GM12872 (cell line): ENCODE data around the gene L3MBTL2.
A peak's percentile ranks its signal among the peaks of the same experiment; 100 is the strongest.

Experiments
- TF ChIP-seq, protein P1 (sequence below): IDR thresholded peaks from 3 replicates; pipeline ENCODE4 v1.5.1; 2011; ENCODE audit warnings: low read depth, mild to moderate bottlenecking, low read length, moderate library complexity; ENCODE audit not compliant: insufficient read depth

L3MBTL2 gene

DNA sequence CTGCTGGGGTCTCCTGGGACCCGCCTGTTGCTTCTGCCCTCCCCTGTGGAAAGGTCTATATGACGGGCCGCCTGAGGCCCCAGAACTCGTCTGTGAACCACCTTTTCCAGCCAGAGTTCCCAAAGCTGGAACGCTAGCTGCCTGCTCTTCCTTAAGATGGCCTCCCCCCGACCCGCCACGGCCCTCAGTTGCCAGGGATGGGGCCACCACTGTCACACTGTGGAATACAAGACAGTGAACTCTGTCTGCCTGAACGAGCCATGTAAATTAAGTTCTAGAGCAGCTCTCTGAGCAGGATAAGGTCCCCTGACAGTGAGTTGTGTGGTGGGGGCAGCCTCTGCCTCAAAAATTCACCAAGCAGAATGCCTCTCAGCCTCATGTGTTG is 25.3 kb downstream of the L3MBTL2 start:
- TF ChIP-seq, protein P1, sequence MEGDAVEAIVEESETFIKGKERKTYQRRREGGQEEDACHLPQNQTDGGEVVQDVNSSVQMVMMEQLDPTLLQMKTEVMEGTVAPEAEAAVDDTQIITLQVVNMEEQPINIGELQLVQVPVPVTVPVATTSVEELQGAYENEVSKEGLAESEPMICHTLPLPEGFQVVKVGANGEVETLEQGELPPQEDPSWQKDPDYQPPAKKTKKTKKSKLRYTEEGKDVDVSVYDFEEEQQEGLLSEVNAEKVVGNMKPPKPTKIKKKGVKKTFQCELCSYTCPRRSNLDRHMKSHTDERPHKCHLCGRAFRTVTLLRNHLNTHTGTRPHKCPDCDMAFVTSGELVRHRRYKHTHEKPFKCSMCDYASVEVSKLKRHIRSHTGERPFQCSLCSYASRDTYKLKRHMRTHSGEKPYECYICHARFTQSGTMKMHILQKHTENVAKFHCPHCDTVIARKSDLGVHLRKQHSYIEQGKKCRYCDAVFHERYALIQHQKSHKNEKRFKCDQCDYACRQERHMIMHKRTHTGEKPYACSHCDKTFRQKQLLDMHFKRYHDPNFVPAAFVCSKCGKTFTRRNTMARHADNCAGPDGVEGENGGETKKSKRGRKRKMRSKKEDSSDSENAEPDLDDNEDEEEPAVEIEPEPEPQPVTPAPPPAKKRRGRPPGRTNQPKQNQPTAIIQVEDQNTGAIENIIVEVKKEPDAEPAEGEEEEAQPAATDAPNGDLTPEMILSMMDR, result no peak

- TF ChIP-seq, protein P1, result no peak
Measured at GRCh38 chr22:41231369-41231768, 26.3 kb downstream of the L3MBTL2 start.

DNA sequence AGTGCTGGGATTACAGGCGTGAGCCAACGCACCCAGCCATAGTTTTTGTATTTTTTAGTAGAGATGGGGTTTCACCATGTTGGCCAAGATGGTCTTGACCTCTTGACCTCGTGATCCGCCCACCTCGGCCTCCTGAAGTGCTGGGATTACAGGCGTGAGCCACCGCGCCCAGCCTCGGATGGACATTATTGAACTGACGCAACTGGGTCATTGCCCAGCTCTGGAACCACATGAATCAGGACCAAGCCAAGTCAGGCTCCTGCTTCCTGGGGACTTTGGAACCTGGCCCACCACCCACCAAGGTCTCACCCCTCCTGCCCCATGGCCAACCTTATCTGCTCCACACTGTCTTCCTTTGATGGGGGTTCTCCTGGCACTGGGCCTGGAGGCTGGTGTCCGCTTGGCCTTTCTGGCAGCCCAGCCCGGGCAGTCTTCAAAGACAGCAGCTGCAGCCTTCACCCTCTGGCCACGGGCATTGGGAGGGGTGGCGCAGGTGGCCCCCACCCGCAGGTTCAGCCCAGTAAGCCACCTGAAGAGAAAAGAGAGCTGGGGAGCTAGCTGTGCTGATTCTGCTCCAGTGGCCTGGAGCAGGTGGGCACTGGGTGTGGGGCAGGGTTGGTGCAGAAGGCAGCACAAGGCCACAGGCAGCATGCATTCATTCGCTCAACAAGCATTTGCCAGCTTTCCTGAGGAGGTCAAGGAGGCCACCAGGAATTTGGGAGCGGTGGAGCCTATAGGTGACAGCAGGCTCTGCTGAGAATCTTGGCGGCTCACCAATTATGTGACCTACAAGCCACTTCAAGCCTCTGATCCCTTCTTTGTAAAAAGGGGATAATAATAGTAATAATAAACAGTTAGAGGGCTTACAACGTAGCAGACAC is 29.9 kb downstream of the L3MBTL2 start:
- TF ChIP-seq, protein P1, result no peak

GRCh38 chr22:41237036-41237706 is 32.1 kb downstream of the L3MBTL2 start:
- TF ChIP-seq, protein P1, result no peak; the same call in 2 of the 3 replicates

GRCh38 chr22:41237707-41238569 is 32.8 kb downstream of the L3MBTL2 start:
- TF ChIP-seq, protein P1, result peak; percentile 80; the same call in 2 of the 3 replicates

GRCh38 chr22:41238570-41239442 is 33.7 kb downstream of the L3MBTL2 start:
- TF ChIP-seq, protein P1, result no peak
